GM18519 (cell line): ENCODE data around the gene PDGFA.

Source experiments
- ATAC-seq: cut with Tn5 transposase; IDR thresholded peaks from one replicate; pipeline ENCODE4 v1.9.1; 2021; ENCODE audit warnings: mild to moderate bottlenecking, moderate library complexity; ENCODE audit not compliant: unreplicated experiment, low FRiP score

The PDGFA gene

DNA sequence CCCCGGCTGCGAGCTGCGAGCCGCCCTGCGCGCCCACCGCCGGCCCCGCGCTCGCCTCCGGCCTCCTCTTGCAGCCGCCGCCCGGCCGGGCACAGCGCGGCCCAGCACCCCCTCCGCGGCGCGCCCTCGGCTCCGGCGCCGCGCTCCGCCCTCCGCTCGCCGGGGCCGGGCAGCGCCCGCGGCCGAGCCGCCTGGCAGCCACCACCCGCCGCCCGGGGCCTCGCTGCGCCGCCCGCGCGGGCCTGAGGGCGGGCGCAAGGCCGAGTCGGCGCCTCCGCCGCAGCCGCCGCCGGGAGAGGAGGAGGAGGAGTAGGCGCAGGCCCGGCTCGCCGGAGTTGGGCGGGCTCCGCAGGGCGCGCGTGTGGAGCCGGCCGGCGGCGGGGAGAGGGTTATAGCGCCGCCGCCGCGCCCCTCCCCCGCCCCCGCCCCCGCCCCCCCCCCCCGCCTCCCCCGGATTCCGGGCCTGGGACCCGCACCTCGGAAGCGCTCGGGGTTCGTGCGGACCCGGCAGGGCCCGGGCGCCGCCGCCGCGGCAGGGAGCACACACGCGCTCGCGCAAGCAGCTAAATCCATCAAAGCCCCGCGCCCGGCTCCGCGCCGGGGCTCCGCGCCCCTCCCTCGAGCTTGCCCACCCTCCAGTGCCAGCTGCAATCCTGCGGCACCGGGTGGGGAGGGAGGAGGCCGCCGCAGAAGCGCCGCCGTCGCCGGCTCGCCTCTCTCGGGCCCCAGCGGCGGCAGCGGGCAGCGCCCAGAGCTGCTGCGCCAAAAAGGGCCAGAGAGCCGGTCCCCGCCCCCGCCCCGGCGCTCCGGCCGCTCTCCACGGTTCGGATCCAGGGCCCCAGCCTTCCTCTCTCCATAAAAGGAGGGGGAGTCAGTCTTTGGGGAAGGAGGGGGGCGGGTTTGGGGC, at the start of gene PDGFA:
TSS of gene PDGFA (minus strand) at position 363 of the 907 bp plus-strand sequence. CDS start 845 bp downstream, outside the sequence.
- no peak for ATAC-seq

DNA sequence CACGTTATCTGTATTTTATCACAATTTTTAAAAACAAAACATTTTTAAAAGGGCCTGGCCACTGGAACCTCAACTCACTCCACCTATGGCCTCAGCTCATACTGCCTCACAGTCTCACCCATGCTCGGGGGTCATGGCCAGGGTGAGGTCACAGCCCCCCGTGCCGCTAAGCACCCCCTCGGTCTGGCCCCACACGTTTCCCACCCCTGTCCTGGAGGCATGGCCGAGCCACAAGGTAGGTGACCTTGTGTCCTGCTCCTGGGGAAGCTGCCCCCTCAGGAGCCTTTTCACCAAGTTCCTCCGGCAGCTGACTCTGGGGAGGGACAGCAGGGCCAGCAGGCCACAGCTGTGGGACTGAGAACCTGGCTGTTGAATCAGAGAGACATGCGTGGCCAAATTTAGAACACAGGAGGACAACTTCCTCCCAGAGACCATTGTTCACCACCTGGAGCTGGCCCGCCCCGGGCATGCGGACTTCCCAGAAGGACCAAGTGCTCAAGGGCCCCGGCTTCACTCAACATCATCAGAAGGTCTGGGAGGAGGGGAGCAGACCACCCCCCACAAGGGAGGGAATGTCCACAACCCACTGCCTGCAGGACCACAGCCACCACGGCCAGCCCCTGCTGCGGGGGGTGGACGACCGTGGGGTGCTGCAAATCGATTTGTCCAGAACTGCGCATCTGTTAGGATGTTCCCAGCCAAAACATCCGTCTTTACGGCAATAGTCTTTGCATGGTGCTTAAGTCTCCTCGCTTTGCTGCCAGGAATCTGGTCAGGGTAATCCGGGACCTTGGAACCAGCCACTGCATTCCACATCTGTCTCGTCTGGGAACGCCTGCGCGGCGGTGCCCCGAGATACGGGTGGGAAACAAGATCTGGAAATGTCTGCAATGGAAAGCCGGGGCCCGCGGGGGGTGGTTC, 48.6 kb upstream of the PDGFA start:
- no peak for ATAC-seq

DNA sequence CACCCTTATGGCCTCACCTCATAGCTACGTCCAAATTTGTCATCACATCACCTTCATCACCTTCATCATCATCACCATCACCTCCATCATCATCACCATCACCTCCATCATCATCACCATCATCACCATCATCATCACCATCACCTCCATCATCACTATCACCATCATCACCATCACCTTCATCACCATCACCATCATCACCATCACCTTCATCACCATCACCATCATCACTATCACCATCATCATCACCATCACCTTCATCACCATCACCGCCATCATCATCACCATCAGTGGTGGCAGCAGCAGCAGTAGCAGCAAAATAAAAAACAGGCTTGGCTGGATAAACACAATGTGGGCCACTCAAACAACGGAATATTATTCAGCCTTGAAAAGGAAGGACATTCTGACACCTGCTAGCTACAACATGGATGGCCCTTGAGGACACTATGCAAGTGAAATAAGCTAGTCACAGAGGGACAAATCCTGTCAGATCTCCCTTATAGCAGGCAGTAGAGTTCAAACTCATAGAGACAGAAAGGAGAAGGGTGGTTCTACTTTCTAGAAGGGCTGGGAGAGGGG, 47.7 kb upstream of the PDGFA start:
- no peak for ATAC-seq

DNA sequence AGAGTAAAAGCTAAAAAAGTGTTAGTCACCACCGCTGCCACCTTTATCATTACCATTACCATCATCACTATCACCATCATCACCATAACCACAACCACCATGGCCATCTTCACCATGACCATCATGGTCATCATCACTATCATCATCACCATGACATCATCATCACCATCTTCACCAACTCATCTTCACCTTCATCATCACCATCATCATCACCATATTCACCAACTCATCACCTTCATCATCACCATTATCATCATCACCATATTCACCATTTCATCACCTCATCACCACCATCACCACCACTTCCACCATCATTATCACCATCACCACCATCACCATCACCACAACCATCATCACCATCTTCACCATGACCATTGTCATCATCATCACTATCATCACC, 46.5 kb upstream of the PDGFA start:
- ATAC-seq: no peak

DNA sequence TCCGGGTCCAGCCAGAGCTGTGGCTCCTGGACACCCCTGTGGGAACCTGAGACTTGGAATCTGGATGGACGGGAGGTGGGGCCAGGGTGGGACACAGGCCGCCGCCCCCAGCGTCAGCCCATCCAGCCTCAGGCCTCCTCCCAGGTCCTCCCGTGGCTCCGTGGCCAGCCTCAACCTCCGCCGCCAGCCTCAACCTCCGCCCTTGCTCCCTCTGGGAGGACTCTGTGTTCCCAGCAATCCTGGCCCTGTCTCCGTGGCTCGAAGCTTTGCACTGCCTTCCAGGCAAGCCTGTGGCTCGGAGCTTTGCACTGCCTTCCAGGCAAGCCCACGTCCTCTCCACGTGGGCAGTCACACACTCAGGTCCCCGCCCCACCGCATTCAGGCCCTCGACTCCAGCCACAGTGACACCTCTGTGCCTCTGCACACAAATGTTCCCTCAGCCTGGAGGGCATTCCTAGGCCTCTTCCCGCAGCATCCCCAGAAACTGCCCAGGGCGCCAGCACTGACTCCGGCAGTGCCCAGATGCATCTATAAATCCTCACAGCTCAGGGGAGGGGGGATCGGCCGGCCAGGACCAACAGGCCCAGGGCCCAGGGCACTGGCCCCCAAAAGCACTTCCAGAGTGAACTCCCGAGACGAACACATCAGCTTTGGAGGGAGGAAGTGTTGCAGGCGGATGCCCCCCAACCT, 44.7 kb upstream of the PDGFA start:
- ATAC-seq: no peak

DNA sequence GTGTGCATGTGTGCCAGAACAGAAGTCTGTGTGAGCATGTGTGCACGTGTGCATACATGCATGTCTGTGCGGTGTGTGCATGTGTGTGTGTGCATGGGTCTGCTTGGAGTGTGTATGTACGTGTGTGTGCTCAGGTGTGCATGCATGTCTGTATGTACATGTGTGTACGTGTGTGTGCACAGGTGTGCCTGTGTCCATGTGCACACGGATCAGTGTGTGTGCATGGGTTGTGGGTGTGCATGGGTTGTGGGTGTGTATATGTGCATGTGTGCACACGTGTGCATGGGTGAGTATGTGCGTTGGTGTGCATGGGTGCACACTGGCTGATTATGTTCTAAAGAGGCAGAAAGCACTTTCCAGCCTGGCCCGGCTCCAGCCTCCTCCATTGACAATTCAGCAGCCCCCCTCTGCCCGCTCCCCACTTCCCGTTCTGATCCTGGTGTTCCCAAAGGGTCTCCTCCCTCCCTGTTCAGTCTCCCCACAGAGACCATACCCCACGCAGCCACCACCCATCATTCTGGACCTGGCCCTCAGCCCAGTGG, 44.1 kb upstream of the PDGFA start:
- no peak for ATAC-seq

DNA sequence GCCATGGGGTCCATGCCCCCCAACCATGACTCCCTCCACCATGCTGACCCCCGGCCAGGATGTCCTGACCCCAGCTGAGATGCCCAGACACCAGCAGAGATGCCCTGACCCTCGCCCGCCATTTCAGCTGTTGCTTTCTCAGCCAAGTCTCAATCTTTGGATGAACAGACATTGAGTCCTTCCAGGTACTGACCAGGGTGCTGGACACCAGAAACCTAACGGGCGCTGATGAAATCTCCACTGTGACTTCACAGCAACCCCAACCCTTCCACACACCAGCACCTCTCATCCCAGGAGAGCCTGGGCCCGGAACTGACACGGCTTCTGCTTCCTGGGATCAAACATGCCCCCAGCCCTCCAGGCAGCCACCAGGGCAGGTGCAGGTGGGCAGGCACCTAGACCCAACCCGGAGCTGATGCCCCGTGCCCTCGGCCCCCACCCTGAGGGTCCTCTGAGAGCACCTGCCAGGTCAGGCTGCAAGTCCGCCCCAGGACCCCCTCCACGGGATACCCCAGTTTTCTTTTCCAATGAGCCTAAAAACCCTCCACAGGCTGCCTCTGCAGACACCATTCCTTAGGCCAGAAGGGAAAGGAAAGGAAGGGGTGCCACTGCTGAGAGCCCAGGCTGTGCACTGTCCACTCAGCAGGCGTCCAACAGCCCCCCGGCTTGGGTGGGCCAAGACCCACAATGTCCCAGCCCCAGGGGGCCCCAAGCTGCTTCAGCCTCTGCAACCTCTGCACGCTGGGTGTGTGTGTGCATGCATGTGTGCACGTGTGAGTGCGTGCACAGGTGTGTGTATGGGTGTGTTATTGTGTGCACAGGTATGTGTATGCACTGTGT, 43.4 kb upstream of the PDGFA start:
- ATAC-seq: no peak

DNA sequence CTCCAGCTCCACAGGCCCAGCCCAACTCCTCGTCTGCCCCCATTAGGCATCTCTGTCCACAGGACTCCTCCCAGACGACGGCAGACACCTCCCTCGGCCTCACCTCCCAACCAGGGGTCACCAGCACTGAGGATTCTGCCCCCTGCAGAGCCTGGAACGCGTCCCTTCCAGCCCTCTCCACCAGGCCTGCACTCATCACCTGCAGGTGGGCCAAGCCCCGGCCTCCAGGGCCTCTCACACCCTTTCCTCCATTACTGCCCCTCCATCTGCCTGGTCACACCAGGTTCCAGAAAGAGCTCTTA, 42.7 kb upstream of the PDGFA start:
- no peak for ATAC-seq

DNA sequence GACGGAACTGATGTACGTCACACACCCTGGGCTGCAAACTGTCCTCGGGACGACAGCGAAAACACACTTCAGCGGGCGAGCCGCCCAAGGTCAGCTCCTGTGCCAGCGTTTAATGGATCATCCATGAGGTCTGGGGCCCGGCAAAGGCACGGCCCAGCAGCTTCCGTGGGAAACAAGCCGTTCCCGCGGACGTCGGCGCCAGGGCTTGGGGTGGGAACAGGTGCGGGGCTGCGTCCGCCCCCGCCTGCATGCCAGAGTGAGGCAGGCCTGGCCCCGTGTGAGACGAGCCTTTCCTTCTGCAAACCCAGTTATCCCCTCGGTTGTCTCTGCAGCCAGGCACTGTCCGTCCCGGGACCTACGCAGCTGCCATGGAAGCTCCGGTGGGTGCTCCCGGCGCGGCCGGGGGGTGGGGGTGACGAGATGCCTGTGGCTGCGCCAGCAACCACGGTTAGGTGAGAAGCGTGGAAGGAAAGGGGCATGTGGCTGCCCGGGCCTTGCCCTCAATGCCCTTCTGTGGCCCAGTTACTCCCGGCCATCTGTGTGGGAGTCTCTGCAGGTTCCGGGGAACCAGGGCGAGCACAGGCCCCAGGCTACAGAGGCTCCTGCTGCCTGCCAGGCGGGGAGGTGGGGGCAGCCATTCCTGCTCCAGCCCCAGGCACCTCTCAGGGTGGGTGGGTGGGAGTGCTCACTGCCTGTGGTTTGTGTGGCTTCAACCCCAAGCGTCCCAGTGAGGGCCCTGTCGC, 42.2 kb upstream of the PDGFA start:
- no peak for ATAC-seq

DNA sequence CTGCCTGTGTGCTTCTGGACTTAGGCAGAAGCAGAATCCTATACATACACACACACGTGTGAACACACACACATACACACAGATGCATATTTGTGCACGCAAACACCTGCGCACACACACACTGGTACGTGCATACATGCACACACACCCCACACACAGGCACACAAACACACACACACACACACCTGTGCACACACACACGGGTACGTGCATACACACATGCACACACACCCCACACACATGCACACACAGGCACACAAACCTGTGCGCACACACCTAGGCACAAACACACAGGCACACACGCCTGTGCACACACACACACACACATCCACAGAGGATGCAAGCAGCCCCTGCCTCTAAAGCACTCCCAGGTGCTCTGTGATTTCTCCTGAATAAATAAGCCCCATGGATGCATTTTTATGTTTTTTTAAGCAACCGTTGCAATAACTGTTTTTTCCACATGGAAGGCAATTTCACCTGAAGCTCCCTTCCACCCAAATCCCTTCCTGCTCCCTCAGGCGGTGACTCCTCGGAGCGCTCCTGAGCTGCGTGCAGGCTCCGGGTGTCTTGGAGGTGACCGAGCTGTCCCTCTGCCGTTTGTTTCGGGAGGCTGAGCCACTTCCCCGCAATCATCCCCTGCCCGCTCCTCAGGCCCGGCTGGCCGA, 41.5 kb upstream of the PDGFA start:
- ATAC-seq: no peak

DNA sequence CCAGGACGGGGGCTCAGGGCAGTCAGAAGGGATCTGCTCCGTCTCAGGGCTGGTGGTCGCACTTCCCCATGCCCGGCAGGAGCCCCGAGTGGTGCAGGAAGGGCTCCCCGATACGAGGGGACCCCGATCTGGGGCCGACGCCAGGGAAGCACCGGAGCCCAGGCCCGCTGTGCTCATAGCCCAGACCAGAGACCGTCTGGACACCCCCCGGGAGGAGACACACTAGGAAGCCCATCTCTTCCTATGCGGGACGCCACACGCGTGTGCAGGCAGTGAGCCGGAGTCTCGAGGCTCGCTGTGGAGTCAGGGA, 39.7 kb upstream of the PDGFA start:
- ATAC-seq: no peak

DNA sequence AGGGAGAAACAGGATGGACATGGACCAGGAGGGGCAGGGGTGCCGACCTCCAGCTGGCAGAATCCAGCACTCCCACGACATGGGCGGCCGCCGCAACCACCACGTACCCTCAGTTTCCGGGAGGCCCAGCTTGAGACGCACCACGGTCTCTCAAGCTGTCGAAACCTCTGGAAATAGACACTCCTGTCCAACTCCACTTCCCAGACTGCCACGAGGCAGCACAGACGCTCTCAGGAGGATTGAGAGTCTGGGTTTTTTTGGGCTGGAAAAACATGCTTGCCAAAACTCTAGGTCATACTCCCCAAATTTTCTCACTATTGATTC, 37.9 kb upstream of the PDGFA start:
- no peak for ATAC-seq

DNA sequence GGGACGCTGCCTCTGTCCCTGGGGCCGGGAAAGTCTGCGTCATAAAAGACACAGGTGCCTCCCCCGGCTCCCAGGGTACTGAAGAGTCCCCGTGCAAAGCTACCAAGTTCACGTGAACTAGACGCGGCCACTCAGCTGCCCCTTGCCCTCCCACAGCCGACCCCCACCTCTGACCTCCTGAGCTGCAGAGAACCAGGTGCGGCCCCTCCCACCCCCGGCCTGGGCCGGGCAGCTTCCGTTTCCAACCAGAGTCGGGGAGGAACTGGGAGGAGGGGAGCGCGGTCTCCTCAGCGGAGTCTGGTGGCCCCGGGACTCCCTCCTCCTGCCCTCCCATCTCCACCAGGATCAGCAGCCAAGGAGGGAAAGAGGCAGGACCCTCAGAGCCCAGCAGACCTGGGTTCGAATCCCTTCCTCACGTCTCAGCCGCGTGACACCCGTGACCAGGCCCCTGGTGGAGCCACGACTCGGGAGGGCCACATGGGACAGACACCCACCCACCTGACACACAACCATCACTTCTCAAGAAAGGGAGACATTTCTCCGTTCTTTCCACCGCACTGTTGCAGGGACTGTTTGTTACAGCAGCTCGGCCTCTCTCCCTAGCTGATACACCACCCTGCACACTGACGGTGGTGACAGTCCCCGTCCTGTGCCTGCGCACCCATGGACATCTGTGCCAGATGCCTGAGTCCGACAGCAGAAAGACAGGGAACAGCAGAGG, 37.4 kb upstream of the PDGFA start:
- no peak for ATAC-seq

DNA sequence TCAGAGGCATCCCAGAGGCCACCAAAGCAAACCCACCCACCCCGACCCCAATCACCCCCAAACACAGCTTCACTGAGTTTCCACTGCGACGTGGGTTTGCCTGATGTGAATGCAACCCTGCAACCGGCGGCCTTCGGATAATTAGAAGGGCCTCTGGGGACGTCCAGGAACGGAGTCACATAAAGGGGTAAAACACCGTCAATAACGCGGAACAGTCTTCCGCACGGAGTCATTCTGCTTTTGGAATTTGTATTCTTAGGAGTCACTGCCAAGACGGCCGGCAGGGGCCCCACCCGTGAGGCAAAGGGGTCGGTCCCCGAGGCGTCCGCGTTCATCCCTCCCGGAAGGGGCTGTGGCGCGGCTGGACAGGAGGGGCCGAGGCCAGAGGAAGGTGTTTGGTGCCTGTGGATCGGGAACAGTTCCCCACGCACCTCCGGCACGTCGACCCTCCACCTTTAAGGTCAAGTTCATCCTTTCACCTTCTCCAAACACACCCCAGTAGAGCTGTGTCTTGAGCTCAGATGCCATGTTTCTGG, 36.7 kb upstream of the PDGFA start:
- no peak for ATAC-seq

DNA sequence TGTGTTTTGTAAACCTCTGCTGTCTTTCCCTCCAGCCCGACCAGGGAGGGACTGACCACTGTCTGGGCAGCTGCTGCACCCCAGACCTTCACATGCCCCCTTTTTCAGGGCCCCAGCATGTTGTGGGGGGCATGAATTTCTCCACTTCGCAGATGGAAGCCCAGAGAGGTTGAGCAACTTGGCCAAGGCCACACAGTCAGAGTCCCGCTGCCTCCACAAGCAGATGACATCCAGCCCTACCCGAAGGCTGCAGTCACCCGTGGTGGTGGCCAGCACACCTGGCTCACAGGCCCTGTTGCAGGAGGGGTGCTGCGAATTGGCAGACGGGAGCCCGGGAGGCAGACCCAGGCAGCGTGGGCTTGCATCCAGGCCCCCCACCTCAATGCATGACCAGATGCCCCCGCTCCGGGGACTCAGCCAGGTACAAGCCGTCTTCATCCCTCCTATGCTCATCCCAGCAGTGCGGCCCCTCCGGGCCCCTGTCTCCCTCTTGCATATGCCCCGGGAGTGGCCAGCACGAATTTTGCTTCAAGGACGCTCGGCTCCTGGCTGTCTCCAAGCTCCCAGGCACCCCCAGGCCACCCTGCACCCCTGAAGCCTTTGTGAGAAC, 36.0 kb upstream of the PDGFA start:
- ATAC-seq: no peak

DNA sequence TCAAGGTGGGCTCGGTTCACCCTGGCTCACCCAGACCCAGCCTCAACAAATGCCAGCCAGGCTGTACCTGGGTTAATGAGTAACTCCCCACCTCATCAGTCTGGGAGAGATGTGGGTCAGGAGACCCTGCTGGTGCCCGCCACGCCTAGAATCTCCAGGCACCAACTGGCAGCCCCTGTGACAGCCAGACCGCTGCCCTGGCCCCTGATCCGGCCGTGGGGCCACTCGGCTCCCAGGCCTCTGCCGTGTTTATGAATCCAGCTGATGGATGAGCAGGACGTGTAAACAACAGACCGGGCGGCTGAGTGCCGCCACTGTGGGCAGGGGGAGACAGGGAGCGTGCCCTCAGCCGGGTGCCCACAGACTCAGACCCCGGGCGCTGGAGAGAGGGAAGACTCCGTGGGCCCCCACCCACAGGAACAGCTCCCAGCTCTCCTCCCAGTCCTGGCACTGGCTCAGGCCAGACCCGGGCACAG, 34.0 kb upstream of the PDGFA start:
- ATAC-seq: no peak
